ENCODE data around the gene CCDC71. TPM values are rescaled to one million over a fixed set of nuclear protein-coding genes. Genes with fewer than 3 reads are reported as not detected.

CCDC71 gene
- 13.4 and 54.6 TPM in 2 replicates for total RNA-seq (2011; cell fraction: chromatin; rRNA removed; ENCODE audit: low replicate concordance)
- total RNA-seq (2011; cell fraction: nucleolus; rRNA removed) = 53.7 and 63.5 TPM in 2 replicates
- total RNA-seq (2011; cell fraction: nucleoplasm; rRNA removed) = 22.3 and 35.1 TPM in 2 replicates
- total RNA-seq (2014; rRNA removed) = 14.3 and 24.7 TPM in 2 replicates
- total RNA-seq (2014; rRNA removed; fragmentation: Illumina TruSeq; extraction: Trizol) = 5.6 and 7.4 TPM in 2 replicates
- 12.2 and 13.0 TPM in 2 replicates for total RNA-seq (2015; rRNA removed; fragmentation: Illumina TruSeq; extraction: Trizol)
- total RNA-seq (2021) = 18.4 and 18.7 TPM in 2 replicates
- 14.1 and 15.6 TPM in 2 replicates for polyA plus RNA-seq (2011; rRNA removed)
- 19.2 and 44.4 TPM in 2 replicates for polyA plus RNA-seq (2011; cell fraction: cytosol; rRNA removed)
- polyA plus RNA-seq (2011; cell fraction: nucleus; rRNA removed) = 10.1 and 19.3 TPM in 2 replicates
- polyA plus RNA-seq (2012) = 14.7 and 17.3 TPM in 2 replicates
- 17.1 and 20.1 TPM in 2 replicates for polyA plus RNA-seq (2014; fragmentation: Illumina TruSeq; extraction: Trizol)
- under 1 TPM; 0.13 to 0.31 TPM for polyA plus RNA-seq (2014; fragmentation: Nextera tagmentation; extraction: Ambion mirVana)
- polyA plus RNA-seq (2014; rRNA removed) = 19.3 and 21.7 TPM in 2 replicates
- polyA minus RNA-seq (2011; rRNA and poly(A)+ RNA removed) = 15.1 and 20.5 TPM in 2 replicates
- polyA minus RNA-seq (2011; cell fraction: cytosol; rRNA and poly(A)+ RNA removed) = 12.4 and 16.3 TPM in 2 replicates
- polyA minus RNA-seq (2011; cell fraction: nucleus; rRNA and poly(A)+ RNA removed) = 27.5 and 33.1 TPM in 2 replicates
- percentile 90 among the genes with signal in this experiment for Bru-seq, nascent RNA
- BruChase-seq, experiment 1, labeled RNA remaining after a 2-hour chase = percentile 59 among the genes with signal in this experiment
- BruChase-seq, experiment 2, labeled RNA remaining after a 6-hour chase = percentile 59 among the genes with signal in this experiment
- long read RNA-seq, experiment 1, partial matches to known transcripts = 0 of 4 reads
- long read RNA-seq, experiment 1, other reads (novel, unspliced or antisense) = 3 of 4 reads
- long read RNA-seq, experiment 2, transcript CCDC71-201 (2 exons, 1,781 nt) = major isoform, 13 of 17 reads
- long read RNA-seq, experiment 2, partial matches to known transcripts = 0 of 17 reads
- long read RNA-seq, experiment 2, other reads (novel, unspliced or antisense) = 4 of 17 reads
- long read RNA-seq, experiment 3, partial matches to known transcripts = 0 of 2 reads
- long read RNA-seq, experiment 3, other reads (novel, unspliced or antisense) = 0 of 2 reads

GRCh38 chr3:49165771-49166751 lies at the start of gene CCDC71:
Gene CCDC71 (minus strand): TSS chr3:49166331. CDS start chr3:49164208, 2,123 bp downstream.
- CTCF ChIA-PET (ENCODE audit: low intra/inter-chr PET ratio) = no interaction called here
- Histone ChIP-seq H3K4me1 (replicated peaks in 1 of 2; ENCODE audit: control insufficient read depth in 2 of 2, insufficient read depth in 2 of 2, low read length in 2 of 2) (peaks cover 18 to 34% of the 10 kb centered on the region in 2 experiments; a peak in 4 of 5 replicates), H3K4me3 (peak within 1 kb of the TSS; percentile 82), H4K20me1 (replicated peaks; ENCODE audit: control insufficient read depth, insufficient read depth, low read length) (no peaks in the 10 kb centered on the region), H3K9ac (ENCODE audit: insufficient read depth in 1 of 2, low read depth in 2 of 2, low read length in 2 of 2) (peak within 1 kb of the TSS; percentile 91 to 95), H3K4me2 (ENCODE audit: insufficient read depth, low read length) (peak within 1 kb of the TSS; percentile 76), H3K27ac (ENCODE audit: extremely low read depth, low read depth, low read length) (peak within 1 kb of the TSS; percentile 82), H3K79me2 (ENCODE audit: control insufficient read depth, insufficient read depth, low read length) (peaks cover 26% of the 10 kb centered on the region), H3K9me3 (replicated peaks; ENCODE audit: control insufficient read depth, insufficient read depth, low read depth, low read length) (peaks cover 5% of the 10 kb centered on the region; the same call in 1 of the 2 replicates), H3K36me3 (ENCODE audit: control insufficient read depth, insufficient read depth, low read length) (peaks cover 32% of the 10 kb centered on the region; the same call in 2 of the 3 replicates), H2AFZ (ENCODE audit: low read depth, low read length) (peak within 1 kb of the TSS; percentile 97), H3K27me3 (ENCODE audit: control insufficient read depth in 2 of 2, insufficient read depth in 2 of 2, low read length in 2 of 2) (no peaks in the 10 kb centered on the region), H3K9me1 (ENCODE audit: control insufficient read depth, insufficient read depth, low read length) (no peaks in the 10 kb centered on the region)
- WGBS (ENCODE audit: insufficient coverage, low coverage, missing lambda C conversion rate) = 5% methylated on average over 33 of the region's 69 CpGs
- FAIRE-seq (peak; percentile 73), ATAC-seq (peak; percentile 87), DNase-seq (ENCODE audit: extremely low read depth in 1 of 4, low spot score in 3 of 4) (peak; percentile 81 to 90 (median 85))
- BruUV-seq (replicated peaks) = no TSS peak
- POLR2A ChIA-PET = interaction anchor here (0.6 to 0.7 kb wide), 2 partner anchors 21 to 32 kb away, joined by 3 read pairs; no protein-coding TSS in a partner anchor
- intact Hi-C loops (cut with micrococcal nuclease) (loop anchor here (10.0 kb wide), 1 partner anchor 141 kb away; the partner anchor contains the start of genes IMPDH2 and NDUFAF3), in situ Hi-C loops (cut with MboI) (loop anchor here (25.0 kb wide), 1 partner anchor 271 kb away; the partner anchor contains the start of gene NICN1)
- TF ChIP-seq SREBF2 (CRISPR knock-in tag; IDR thresholded peaks at IDR 0.05) = no peak
- TF ChIP-seq GABPA (tag; conservative IDR thresholded peaks at IDR 0.05; ENCODE audit: low read depth) = peak; percentile 98
- no peak for TF ChIP-seq CHD4 (IDR thresholded peaks at IDR 0.05; ENCODE audit: insufficient read depth, insufficient replicate concordance, low read depth, low read length, poor library complexity, severe bottlenecking)
- TF ChIP-seq EZH2 (IDR thresholded peaks at IDR 0.05; ENCODE audit: borderline replicate concordance, low read depth, low read length) = no peak
- peak; percentile 81 for TF ChIP-seq NFRKB (IDR thresholded peaks at IDR 0.05; ENCODE audit: low read depth)
- peak; percentile 82 for TF ChIP-seq RBFOX2 (IDR thresholded peaks at IDR 0.05; ENCODE audit: low read depth, low read length)
- peak; percentile 95 for TF ChIP-seq GABPB1 (CRISPR knock-in tag; IDR thresholded peaks at IDR 0.05)
- TF ChIP-seq, protein P1, sequence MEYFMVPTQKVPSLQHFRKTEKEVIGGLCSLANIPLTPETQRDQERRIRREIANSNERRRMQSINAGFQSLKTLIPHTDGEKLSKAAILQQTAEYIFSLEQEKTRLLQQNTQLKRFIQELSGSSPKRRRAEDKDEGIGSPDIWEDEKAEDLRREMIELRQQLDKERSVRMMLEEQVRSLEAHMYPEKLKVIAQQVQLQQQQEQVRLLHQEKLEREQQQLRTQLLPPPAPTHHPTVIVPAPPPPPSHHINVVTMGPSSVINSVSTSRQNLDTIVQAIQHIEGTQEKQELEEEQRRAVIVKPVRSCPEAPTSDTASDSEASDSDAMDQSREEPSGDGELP (CRISPR knock-in tag; IDR thresholded peaks at IDR 0.05; ENCODE audit: borderline replicate concordance) = peak; percentile 59; the same call in 1 of the 2 replicates
- peak; percentile 87 for TF ChIP-seq BCOR (IDR thresholded peaks at IDR 0.05)
- TF ChIP-seq MTA1 (IDR thresholded peaks at IDR 0.05; ENCODE audit: borderline replicate concordance) = 0 out of 2 replicates have a peak, but pooled peaks have one; percentile 55
- TF ChIP-seq HDAC8 (tag; IDR thresholded peaks at IDR 0.05) = peak; percentile 63; the same call in 1 of the 2 replicates
- no peak; the same call in 1 of the 2 replicates for TF ChIP-seq CTBP1 (IDR thresholded peaks at IDR 0.05; ENCODE audit: borderline replicate concordance)
- TF ChIP-seq HDAC1 (IDR thresholded peaks at IDR 0.05) = no peak
